T-cell (primary cell): ENCODE results near the gene EVI5L. TPM values are rescaled to one million over a fixed set of nuclear protein-coding genes. Genes with fewer than 3 reads are reported as not detected.

Experiments
- ATAC-seq, 4 experiments: fragments of 200-7000 bp in 3 of 4; fragments of 150-1000 bp in 1 of 4; cut with Tn5 transposase; replicated peaks in 1 of 4; 1 replicate in 3 of 4; 2 replicates in 1 of 4; pipeline ENCODE4 v1.10.0; 2021; ENCODE audit warnings: moderate library complexity in 3 of 4, mild to moderate bottlenecking in 2 of 4, moderate number of reproducible peaks in 1 of 4
- CTCF ChIA-PET, 2 donors: fragments of 300-600 bp; sonication (Branson Sonifier 250); formaldehyde crosslinking; loops; one replicate each; lab custom pipeline; 2022; ENCODE audit warnings: antibody characterized with exemption in 2 of 2; lab: Charles Lee
- POLR2A ChIA-PET, 2 donors: fragments of 300-600 bp; sonication (Branson Sonifier 250); formaldehyde crosslinking; loops; one replicate each; lab custom pipeline; 2022; ENCODE audit warnings: antibody characterized with exemption in 2 of 2; lab: Charles Lee
- DNase-seq, 35 experiments: peaks; one replicate each; pipeline versions ENCODE4 v3.0.0 to v3.0.0-alpha.2; 2013 to 2023
- H3K27ac ChIP-seq: one replicate; pipeline ENCODE4 v1.5.1; 2013; ENCODE audit warnings: low read length
- H3K27me3 ChIP-seq, 2 experiments: replicated peaks in 1 of 2; 1 replicate in 1 of 2; 2 replicates in 1 of 2; pipeline versions ENCODE4 v1.6.1 to v1.7.0; 2013; ENCODE audit warnings: low read length in 1 of 2, mixed read lengths in 1 of 2; ENCODE audit not compliant: control insufficient read depth in 2 of 2, insufficient read depth in 2 of 2; ENCODE audit errors: extremely low read depth in 1 of 2
- H3K36me3 ChIP-seq, 2 donors: 1 replicate in 1 of 2; 2 replicates in 1 of 2; pipeline versions ENCODE4 v1.6.1 to v1.7.0; 2013; ENCODE audit warnings: low read length in 1 of 2; ENCODE audit not compliant: control insufficient read depth in 2 of 2, insufficient read depth in 1 of 2; ENCODE audit errors: extremely low read depth in 1 of 2
- H3K4me1 ChIP-seq, 2 experiments: 1 replicate in 1 of 2; 2 replicates in 1 of 2; pipeline versions ENCODE4 v1.6.1 to v1.7.0; 2013; ENCODE audit warnings: low read length in 2 of 2, mixed read lengths in 1 of 2; ENCODE audit not compliant: insufficient read depth in 2 of 2, control insufficient read depth in 1 of 2; ENCODE audit errors: extremely low read depth in 1 of 2
- H3K4me3 ChIP-seq, 2 donors: 1 replicate in 1 of 2; 2 replicates in 1 of 2; pipeline versions ENCODE4 v1.5.1 to v1.7.0; 2013; ENCODE audit warnings: mild to moderate bottlenecking in 2 of 2, low read length in 1 of 2, moderate library complexity in 1 of 2; ENCODE audit not compliant: control insufficient read depth in 1 of 2; ENCODE audit errors: extremely low read depth in 1 of 2
- H3K9me3 ChIP-seq: 2 replicates; pipeline ENCODE4 v1.7.0; 2013
- H3K27ac Mint-ChIP-seq, 2 donors: one replicate each; pipeline ENCODE4 v1.8.0; 2020 to 2021; ENCODE audit warnings: mild to moderate bottlenecking in 2 of 2, mixed read lengths in 2 of 2
- H3K27me3 Mint-ChIP-seq, 2 donors: one replicate each; pipeline ENCODE4 v1.8.0; 2021 to 2022; ENCODE audit warnings: mixed read lengths in 2 of 2
- H3K36me3 Mint-ChIP-seq: one replicate; pipeline ENCODE4 v1.8.0; 2021; ENCODE audit warnings: mixed read lengths
- H3K4me1 Mint-ChIP-seq, 3 donors: one replicate each; pipeline ENCODE4 v1.8.0; 2020 to 2022; ENCODE audit warnings: mixed read lengths in 3 of 3, mild to moderate bottlenecking in 1 of 3
- H3K4me3 Mint-ChIP-seq, 3 donors: one replicate each; pipeline ENCODE4 v1.8.0; 2020 to 2022; ENCODE audit warnings: mild to moderate bottlenecking in 3 of 3, mixed read lengths in 3 of 3, moderate library complexity in 3 of 3
- H3K9me3 Mint-ChIP-seq, 3 donors: one replicate each; pipeline ENCODE4 v1.8.0; 2020 to 2022; ENCODE audit warnings: mixed read lengths in 3 of 3
- WGBS: methylation state at CpG from one replicate; pipeline ENCODE4 v1.1.5; 2013; ENCODE audit warnings: missing lambda C conversion rate; ENCODE audit not compliant: insufficient coverage; 5-methylcytosine and 5-hydroxymethylcytosine counted together
- total RNA-seq, 35 experiments: library from RNA in 6 of 35; stranded (reverse) in 6 of 35; fragments of 120-200 nt in 1 of 35; gene quantifications; one replicate each; pipeline versions ENCODE4 v1.2.1 to v1.2.4 and lab custom pipeline; 2013 to 2026

EVI5L gene
- total RNA-seq, 5 donors from 2014 or later (not counting 1 experiment from before 2014, with no cell fraction given) = 9.6 to 15.1 (median 13.7) TPM

DNA sequence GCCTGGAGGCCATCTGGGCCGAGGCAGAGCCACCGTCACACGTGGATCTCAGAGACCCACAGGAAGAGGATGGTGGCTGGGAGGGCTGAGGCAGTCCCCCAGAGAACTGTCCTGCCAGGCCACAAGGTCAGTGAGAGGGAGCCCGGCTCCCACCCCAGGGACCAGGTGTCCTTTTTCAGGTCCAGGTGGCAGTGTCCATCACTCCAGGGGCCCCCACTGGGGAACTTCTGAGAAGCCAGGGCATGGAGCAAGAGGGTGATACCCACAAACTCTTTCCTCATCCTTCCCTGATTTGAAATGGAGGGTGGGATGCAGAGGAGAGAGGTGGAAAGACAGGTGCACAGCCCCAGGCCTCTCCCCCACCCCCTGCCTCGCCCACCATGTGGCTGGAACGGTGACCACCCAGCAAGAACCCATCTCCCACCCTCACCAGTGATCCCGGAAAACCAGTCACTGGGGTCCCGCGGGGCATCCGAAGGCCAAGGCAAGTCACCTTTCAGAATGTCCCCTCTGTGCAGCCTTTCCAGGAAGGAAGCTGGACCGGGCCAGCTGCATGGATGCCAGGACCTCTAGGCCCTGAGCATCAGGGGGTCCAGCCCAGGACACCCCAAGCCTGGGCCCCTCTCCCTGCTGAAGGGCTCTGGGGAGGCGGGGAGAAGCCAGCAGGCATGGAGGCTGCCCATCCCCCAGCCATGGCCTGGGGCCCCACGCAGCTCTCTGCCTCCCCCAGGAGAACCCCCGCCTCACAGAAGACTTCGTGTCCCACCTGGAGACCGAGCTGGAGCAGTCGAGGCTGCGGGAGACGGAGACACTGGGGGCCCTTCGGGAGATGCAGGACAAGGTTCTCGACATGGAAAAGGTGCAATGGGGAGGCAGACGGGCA lies 30.1 kb downstream of the EVI5L start:
- peaks cover 0 to 6% of the 10 kb centered on the region in 2 donors for H3K36me3 ChIP-seq
- H3K4me3 ChIP-seq = no peak overlapping the region
- POLR2A ChIA-PET = interaction anchor here in 1 of 2 donors (0.6 kb wide), 1 partner anchor 219 kb away, joined by 4 read pairs; no protein-coding TSS in a partner anchor
- peaks cover under 1 to 18% of the 10 kb centered on the region in 2 donors for H3K27me3 Mint-ChIP-seq
- H3K27me3 ChIP-seq = peaks cover 0 to 93% of the 10 kb centered on the region in 2 experiments
- WGBS = 91% methylated on average over 10 of the region's 22 CpGs
- H3K36me3 Mint-ChIP-seq = no peaks in the 10 kb centered on the region
- DNase-seq = no peak
- no peak overlapping the region for H3K27ac ChIP-seq
- no peaks in the 10 kb centered on the region for H3K9me3 ChIP-seq
- peaks cover 5 to 22% (median 10%) of the 10 kb centered on the region in 3 donors for H3K4me1 Mint-ChIP-seq
- H3K4me1 ChIP-seq = peaks cover 4 to 33% of the 10 kb centered on the region in 2 experiments
- H3K27ac Mint-ChIP-seq = no peak overlapping the region
- H3K9me3 Mint-ChIP-seq = no peaks in the 10 kb centered on the region
- peak overlapping the region in 1 of 3 donors; percentile 34 for H3K4me3 Mint-ChIP-seq
- CTCF ChIA-PET = interaction anchor here in 1 of 2 donors (1.0 kb wide), 1 partner anchor 9 kb away, joined by 3 read pairs; no protein-coding TSS in a partner anchor
- no peak for ATAC-seq

DNA sequence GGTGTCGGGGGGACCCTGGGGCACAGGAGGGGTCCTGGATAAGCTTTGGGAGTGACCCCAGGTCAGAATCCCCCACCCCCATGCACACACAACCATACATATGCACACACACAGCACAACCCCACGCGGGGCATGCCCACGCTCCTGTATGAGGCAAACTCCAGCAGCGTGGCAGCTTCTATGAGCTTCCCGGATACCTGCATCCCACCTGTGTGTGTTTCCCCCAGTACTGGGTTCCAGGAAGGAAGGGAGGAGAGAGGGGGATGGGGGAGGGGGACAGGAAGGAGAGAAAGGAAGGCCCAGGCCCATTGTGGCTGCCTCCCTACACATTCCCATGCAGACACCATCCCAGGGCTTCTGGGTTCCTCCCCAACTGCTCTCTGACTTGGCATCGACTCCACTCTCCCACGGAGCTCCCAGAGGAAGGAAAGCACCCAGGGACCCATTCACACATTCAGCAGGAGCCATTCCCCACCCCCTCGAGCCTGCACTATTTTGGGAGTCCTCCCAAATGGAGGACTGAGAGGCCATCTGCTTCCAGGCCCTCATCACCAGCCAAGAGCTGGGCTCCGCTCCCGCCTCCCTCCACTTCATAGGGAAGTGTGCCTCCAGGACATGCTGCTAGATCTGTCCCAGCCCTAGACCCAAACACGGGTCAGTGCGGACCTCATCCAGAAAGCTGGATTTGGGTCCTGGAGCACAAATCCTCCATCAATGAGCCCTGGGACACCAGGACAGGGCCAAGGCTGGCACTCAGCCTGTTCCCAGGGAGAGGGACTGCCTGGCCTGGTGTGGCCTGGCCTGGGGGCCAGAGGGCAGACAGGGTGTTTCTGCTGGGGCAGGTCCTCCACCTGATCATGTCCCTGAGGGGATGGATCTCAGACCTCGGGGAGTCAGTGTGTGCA lies 30.9 kb downstream of the EVI5L start:
- Histone ChIP-seq H3K27ac (no peak overlapping the region), H3K36me3 (peaks cover 0 to 6% of the 10 kb centered on the region in 2 donors), H3K27me3 (peaks cover 0 to 91% of the 10 kb centered on the region in 2 experiments), H3K9me3 (no peaks in the 10 kb centered on the region), H3K4me3 (no peak overlapping the region), H3K4me1 (peaks cover 4 to 39% of the 10 kb centered on the region in 2 experiments)
- peaks cover 11 to 29% (median 16%) of the 10 kb centered on the region in 3 donors for H3K4me1 Mint-ChIP-seq
- H3K4me3 Mint-ChIP-seq = peak overlapping the region in 2 of 3 donors; percentile 25 to 63
- POLR2A ChIA-PET = no interaction called here
- DNase-seq (no peak), ATAC-seq (no peak)
- CTCF ChIA-PET = interaction anchor here in 1 of 2 donors (1.0 kb wide), 1 partner anchor 9 kb away, joined by 3 read pairs; no protein-coding TSS in a partner anchor
- 83% methylated on average over 8 of the region's 14 CpGs for WGBS
- peaks cover 5 to 21% of the 10 kb centered on the region in 2 donors for H3K27me3 Mint-ChIP-seq
- H3K9me3 Mint-ChIP-seq = no peaks in the 10 kb centered on the region
- no peak overlapping the region for H3K27ac Mint-ChIP-seq
- H3K36me3 Mint-ChIP-seq = no peaks in the 10 kb centered on the region

DNA sequence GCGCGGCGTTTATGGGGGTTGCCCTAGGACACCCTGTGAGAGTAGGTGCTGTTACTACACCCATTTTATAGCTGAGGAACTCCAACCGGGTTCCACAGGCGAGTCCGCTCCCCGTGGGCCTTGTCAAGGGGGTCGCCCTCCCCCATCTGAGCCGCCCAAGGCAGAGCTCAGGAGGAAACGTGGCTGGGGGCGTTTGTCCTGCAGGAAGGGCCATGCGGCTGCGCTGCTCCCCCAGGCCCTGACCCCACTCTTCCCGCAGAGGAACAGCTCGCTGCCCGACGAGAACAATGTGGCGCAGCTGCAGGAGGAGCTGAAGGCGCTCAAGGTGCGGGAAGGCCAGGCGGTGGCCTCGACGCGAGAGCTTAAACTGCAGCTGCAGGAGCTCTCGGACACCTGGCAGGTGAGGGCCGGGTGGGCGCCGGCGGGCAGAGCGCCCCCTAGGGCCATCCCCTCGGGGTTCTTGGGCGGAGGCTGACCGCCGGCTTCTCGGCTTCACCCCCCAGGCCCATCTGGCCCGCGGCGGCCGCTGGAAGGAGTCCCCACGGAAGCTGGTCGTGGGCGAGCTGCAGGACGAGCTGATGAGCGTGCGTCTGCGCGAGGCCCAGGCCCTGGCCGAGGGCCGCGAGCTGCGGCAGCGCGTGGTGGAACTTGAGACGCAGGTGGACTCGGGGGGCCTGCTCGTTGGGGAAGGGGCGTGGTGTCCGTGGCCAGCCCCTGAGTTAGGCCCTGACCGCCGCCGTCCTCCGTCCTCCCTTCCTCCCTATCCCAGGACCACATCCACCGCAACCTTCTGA lies 31.8 kb downstream of the EVI5L start:
- H3K4me1 ChIP-seq = peaks cover 4 to 39% of the 10 kb centered on the region in 2 experiments
- no peaks in the 10 kb centered on the region for H3K9me3 Mint-ChIP-seq
- H3K27ac Mint-ChIP-seq = no peak overlapping the region
- CTCF ChIA-PET = interaction anchor here (0.6 to 1.1 kb wide), 2 partner anchors 21 to 30 kb away, joined by 3 to 4 read pairs; no protein-coding TSS in a partner anchor
- DNase-seq (peak in 1 of 35 experiments; percentile 17), ATAC-seq (peak in 3 of 4 experiments; percentile 4 to 23 (median 8))
- H3K27ac ChIP-seq = no peak overlapping the region
- H3K27me3 ChIP-seq = peaks cover 0 to 89% of the 10 kb centered on the region in 2 experiments
- peak overlapping the region; percentile 49 to 64 (median 63) for H3K4me3 Mint-ChIP-seq
- WGBS = 19% methylated on average over 50 of the region's 63 CpGs
- POLR2A ChIA-PET = interaction anchor here (0.6 to 1.0 kb wide), 3 partner anchors 9 to 59 kb away, joined by 3 to 6 read pairs (median 3); no protein-coding TSS in a partner anchor
- no peaks in the 10 kb centered on the region for H3K36me3 Mint-ChIP-seq
- peaks cover 0 to 6% of the 10 kb centered on the region in 2 donors for H3K36me3 ChIP-seq
- H3K9me3 ChIP-seq = no peaks in the 10 kb centered on the region
- H3K27me3 Mint-ChIP-seq = peaks cover 5 to 21% of the 10 kb centered on the region in 2 donors
- H3K4me1 Mint-ChIP-seq = peaks cover 11 to 29% (median 16%) of the 10 kb centered on the region in 3 donors
- peak overlapping the region; percentile 35 to 61 for H3K4me3 ChIP-seq

GRCh38 chr19:7862413-7862951 lies 32.5 kb downstream of the EVI5L start:
- POLR2A ChIA-PET = interaction anchor here (0.6 to 1.0 kb wide), 2 partner anchors 10 to 58 kb away, joined by 3 to 6 read pairs; no protein-coding TSS in a partner anchor
- Histone ChIP-seq H3K9me3 (no peaks in the 10 kb centered on the region), H3K4me1 (peaks cover 4 to 39% of the 10 kb centered on the region in 2 experiments), H3K27ac (no peak overlapping the region), H3K27me3 (peaks cover 0 to 89% of the 10 kb centered on the region in 2 experiments), H3K36me3 (peaks cover 0 to 6% of the 10 kb centered on the region in 2 donors), H3K4me3 (peak overlapping the region; percentile 35 to 61)
- Mint-ChIP-seq H3K9me3 (no peaks in the 10 kb centered on the region), H3K36me3 (no peaks in the 10 kb centered on the region), H3K4me3 (peak overlapping the region; percentile 49 to 64 (median 63)), H3K4me1 (peaks cover 11 to 29% (median 16%) of the 10 kb centered on the region in 3 donors), H3K27me3 (peaks cover 5 to 21% of the 10 kb centered on the region in 2 donors), H3K27ac (no peak overlapping the region)
- ATAC-seq = peak; percentile 60 to 73 (median 69)
- CTCF ChIA-PET = interaction anchor here (0.6 to 1.1 kb wide), 3 partner anchors 21 to 233 kb away, joined by 3 to 4 read pairs (median 3); partner anchors contain the start of genes PET100 (in 1 of the 2) and XAB2 (in 1 of the 2)
- WGBS = 5% methylated on average over 27 of the region's 67 CpGs
- DNase-seq = peak; percentile 42 to 80 (median 66)
